CD1c-positive myeloid dendritic cell (primary cell): Measurements from ENCODE around the gene GPRIN1.
A peak's percentile ranks its signal among the peaks of the same experiment; 100 is the strongest.

Source experiments
- DNase-seq: peaks from one replicate; pipeline ENCODE4 v3.0.0-alpha.2; 2016; ENCODE audit errors: extremely low spot score

The GPRIN1 gene

GRCh38 chr5:176643491-176644219 is 33.7 kb upstream of the GPRIN1 start:
- no peak for DNase-seq

DNA sequence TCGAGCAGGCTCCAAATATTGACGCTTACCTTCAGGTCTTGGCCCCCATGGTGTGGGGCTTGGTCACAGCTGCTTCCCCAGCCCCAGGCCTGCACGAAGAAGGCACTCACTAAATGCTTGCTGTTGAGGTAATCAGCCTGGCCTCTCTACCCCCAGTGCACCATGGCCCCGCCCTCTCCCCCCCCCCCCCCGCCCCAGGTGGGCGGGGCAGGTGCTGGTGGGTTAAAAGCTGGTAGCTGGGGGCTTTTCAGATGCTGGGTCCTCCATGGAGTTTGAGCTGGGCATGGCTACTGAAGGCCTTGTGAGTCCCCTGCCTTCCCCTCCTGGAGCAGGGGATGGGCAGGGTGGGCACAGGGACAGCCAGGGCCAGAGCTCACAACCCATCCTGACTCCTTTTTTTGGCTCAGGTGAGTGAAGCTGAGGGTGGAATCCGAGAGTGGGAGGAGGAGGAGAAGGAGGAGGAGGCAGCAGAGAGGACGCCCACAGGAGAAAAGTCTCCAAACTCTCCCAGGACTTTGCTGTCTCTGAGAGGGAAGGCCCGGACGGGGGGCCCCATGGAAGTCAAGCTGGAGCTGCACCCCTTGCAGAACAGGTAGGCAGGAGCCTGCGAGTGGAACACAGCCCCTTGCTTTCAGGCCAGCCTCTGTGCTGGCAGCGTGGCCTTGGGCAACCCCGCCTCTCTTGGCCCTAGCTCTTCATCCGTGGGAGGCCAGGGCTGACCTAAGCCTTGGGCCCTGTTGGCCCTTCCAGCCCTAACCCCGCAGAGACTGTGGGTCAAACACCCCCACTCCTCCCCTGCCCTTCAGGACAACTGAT is 32.9 kb upstream of the GPRIN1 start:
- DNase-seq: no peak

DNA sequence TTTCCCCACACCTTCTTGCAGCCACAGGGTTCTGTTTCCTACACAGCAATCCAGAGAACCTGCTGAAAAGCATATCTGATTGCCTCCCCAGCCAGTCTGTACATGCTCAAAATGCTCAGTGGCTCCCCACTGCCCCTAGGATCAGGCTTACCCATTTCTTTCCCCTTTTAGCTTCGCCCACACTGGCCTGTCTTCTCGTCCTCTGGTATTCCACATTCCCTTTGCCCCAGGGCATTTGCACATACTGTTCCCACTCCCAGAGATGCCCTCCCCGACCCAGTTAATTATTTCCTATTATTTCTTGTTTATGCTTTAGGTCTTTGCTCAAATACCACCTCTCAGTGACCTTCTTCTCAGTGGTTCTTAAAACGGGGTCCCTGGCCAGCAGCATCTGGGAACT is 30.7 kb upstream of the GPRIN1 start:
- no peak for DNase-seq

DNA sequence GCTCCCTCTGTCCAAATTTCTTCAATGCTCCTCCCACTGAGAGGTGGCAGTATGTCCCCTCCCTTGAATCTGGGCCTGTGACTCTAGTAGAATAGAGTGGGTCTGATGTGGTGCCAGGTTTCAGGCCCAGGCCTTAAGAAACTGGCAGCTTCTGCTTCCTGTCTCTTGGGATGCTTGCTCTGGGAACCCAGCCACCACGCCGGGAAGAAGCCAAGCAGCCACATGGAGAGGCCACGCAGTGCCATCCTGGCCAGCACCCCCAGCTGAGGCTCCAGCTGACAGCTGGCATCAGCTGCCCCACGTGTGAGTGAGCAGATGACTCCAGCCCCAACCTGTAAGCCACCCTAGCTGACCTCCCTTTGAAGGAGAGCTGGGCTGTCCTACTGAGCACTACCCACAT is 30.0 kb upstream of the GPRIN1 start:
- no peak for DNase-seq

DNA sequence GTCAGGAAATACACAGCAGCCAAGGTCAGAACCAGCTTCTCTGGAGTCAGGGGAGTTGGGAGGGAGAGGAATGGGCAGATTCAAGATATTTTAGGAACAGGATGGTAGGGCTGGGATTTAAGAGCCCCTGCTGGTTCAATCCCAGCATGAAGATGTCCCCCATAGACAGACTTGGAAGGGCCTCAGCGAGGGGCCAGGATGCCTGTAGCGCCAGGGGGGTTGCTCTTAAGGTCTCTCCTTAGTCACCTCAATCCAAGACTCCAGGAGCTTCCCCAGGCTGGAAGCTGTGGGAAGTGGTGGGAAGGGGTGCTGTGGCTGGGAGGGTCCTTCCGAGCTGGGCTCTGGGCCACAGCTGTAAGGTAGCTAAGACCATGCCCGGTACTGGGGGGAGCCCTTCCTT is 29.3 kb upstream of the GPRIN1 start:
- DNase-seq: no peak

DNA sequence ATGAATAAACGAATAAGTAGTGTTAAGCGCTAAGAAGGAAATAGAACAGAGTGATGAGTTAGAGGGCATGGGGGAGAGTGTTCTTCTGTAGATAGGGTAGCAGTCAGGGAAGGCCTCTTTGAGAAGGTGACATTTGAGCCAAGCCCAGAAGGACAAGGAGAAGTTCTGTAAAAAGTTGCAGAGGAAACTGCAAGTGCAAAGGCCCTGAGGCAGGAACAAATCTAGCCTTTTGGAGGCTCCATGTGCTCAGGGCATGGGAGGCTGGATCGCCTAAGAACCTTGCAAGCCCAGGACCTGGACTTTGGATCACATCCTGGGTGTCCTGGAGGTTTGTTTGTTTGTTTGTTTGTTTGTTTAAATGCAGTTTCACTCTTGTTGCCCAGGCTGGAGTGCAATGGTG is 28.5 kb upstream of the GPRIN1 start:
- DNase-seq: no peak

GRCh38 chr5:176637556-176637955 is 27.6 kb upstream of the GPRIN1 start:
- no peak for DNase-seq

DNA sequence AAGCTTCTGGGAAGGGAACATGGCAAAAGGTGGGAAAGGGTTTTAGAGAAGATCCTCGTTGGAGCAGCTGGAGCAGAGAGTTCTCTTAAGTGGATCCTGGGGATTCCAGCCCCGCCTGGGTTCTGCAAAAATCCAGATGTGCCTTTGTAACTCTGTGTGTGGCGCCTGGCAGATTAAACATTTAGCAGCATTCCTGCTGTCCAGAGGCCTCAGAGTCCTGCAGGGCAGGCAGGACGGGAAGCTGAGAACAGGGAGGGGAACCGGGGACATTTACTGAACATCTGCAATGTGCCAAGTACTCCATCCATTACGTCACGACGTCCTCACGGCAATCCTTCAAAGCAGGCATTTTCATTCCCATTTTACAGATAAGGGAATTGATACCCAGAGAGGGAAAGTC is 26.5 kb upstream of the GPRIN1 start:
- no peak for DNase-seq

- DNase-seq: no peak
These were observed 23.6 kb upstream of the GPRIN1 start for GRCh38 chr5:176633598-176633997.

DNA sequence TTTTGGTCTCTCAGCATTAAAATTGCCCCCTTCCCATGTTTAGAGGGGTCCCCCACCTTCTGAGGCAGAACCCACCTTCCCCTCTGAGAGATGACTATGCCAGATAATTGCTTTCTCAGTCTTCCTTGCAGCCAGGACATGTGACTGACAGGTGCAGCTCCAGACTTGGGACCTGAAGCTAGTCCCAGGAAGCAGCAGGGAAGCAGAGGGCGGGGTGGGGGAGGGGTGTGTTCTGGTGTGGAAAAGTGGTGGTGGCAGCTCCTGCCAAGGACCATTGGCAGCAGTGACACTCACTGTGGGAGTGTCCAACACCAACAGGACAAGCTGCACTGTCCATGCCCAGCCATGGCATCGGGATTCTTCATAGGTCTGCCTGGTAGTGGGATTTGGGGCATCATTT is 22.8 kb upstream of the GPRIN1 start:
- no peak for DNase-seq

GRCh38 chr5:176631383-176632200 is 21.6 kb upstream of the GPRIN1 start:
- no peak for DNase-seq

GRCh38 chr5:176630681-176631222 is 20.8 kb upstream of the GPRIN1 start:
- no peak for DNase-seq

GRCh38 chr5:176629853-176630680 is 20.1 kb upstream of the GPRIN1 start, which contains the start of the genes EIF4E1B and SNCB:
TSS of gene EIF4E1B (plus strand) at chr5:176630675. CDS start at chr5:176642788, 12,113 bp downstream.
TSS of gene SNCB (minus strand) at chr5:176630534. CDS start at chr5:176629654, 880 bp downstream.
- DNase-seq: peak; percentile 22

DNA sequence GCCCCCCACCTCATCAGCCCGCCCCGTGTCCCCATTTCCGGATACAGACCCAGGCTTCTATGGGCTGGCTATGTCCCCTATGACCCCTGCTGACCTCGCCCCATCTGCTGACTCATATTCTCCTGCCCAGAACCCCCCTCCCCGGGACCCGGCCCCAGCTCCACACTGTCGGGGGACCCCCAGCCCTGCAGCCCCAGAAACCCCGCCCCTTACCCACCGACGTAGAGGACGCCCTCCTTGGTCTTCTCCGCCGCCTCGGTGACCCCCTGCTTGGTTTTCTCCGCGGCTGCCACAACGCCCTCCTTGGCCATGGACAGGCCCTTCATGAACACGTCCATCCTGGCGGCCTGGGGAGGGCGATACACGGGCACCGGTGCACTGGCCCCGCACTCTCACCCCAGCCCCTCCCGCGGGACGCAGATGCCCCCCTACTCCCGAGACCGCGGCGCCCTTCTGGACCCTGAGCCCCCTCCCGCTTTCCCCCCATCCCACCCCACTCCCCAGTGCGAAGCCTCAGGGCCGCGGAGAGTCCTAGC is 19.4 kb upstream of the GPRIN1 start:
- no peak for DNase-seq

DNA sequence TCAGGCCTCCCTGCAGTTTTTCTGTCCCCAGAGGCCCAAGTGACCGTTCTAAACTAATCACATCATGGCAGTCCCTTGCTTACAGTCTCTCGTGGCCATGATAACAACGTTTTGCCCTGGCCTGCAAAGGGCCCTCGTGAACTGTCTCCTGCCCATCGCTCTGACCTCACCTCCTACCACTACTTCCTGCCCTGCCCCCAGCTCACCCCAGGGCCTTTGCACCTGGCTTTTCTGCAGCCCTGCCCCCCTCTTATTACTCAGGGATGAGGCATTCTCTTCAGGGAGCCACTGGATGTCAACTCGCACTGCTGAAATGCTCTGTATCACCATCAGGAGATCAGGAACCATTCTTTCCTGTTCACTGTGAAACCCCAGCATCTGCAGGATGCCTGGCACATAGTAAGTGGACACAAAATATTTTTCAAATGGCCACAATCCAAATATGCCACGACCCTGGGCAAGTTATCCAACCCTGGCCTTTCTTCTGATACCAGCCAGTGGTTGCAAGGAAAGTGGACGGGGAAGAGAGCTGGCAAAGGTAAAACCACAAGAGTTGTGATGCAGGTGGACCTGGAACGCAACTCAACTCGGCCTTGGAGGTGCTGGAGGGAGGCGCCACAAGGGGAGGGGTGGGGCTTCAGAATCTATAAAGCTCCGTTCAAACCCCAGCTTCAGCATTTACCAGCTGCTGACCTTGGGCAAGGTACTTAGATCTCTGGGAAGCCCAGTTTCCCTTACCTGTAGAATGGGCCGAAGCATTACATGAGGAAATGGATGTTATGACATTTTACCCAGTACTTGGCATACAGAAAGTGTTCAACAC is 18.7 kb upstream of the GPRIN1 start:
- no peak for DNase-seq

DNA sequence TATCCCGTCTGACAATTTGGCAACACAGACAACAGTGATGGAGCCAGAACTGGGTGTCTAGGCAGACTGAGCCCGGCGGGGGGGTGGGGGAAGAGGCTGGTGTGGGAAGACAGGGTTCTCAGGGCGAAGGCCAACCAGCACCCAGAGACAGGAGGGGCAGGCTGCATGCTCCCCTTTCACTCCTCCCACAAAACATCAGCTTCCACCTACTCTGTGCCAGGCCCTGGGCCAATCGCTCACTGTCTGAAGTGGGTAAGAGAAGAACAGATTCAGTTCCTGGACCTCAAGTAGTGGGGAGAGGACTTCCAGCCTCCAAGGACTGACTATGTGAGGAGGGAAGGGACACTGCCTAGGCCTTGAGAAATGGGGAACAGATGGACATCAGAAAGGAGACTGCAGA is 17.6 kb upstream of the GPRIN1 start:
- DNase-seq: no peak

GRCh38 chr5:176626876-176627236 is 16.9 kb upstream of the GPRIN1 start:
- no peak for DNase-seq

- no peak for DNase-seq
These were observed 16.3 kb upstream of the GPRIN1 start for GRCh38 chr5:176625966-176626875.

- DNase-seq: no peak
These were observed 15.6 kb upstream of the GPRIN1 start for GRCh38 chr5:176625512-176625911.
